HEK293 (cell line): ENCODE measurements around the gene R3HDM4.

Experiments used
- CTCF ChIP-seq: fragments of 450-650 bp; formaldehyde crosslinking; IDR thresholded peaks from 2 replicates; pipeline ENCODE4 v1.5.1; 2016; ENCODE audit warnings: missing biosample characterization, missing genetic modification characterization
- REPIN1 ChIP-seq: fragments of 450-650 bp; formaldehyde crosslinking; IDR thresholded peaks from 2 replicates; pipeline ENCODE4 v1.5.1; 2017; ENCODE audit warnings: missing biosample characterization, missing genetic modification characterization, low read depth
- ZBTB10 ChIP-seq: fragments of 450-650 bp; formaldehyde crosslinking; IDR thresholded peaks from 2 replicates; pipeline ENCODE4 v1.5.1; 2016; ENCODE audit warnings: missing biosample characterization, missing genetic modification characterization
- ZFP37 ChIP-seq: fragments of 450-650 bp; formaldehyde crosslinking; IDR thresholded peaks from 2 replicates; pipeline ENCODE4 v1.5.1; 2016; ENCODE audit warnings: missing biosample characterization, missing genetic modification characterization
- ZNF19 ChIP-seq: fragments of 450-650 bp; formaldehyde crosslinking; IDR thresholded peaks from 2 replicates; pipeline ENCODE4; 2016; ENCODE audit warnings: missing biosample characterization, missing genetic modification characterization, low read depth

GRCh38 chr19:924553-925086, 11.6 kb upstream of the R3HDM4 start:
- TF ChIP-seq CTCF (tag by site-specific recombination), result no peak
- TF ChIP-seq ZFP37, result no peak
- TF ChIP-seq ZNF19 (tag by site-specific recombination), result no peak
- TF ChIP-seq REPIN1 (tag by site-specific recombination), result no peak
- TF ChIP-seq ZBTB10 (tag by site-specific recombination), result no peak
